GM18507 (cell line): ENCODE measurements around the gene TRAF6.
"Not testable (repeated sequence)": the region's sequence is repeated elsewhere in the genome, so short reads cannot be mapped to it uniquely, and the experiment has no call there.

Experiments used
- DNase-seq: peaks from one replicate; pipeline ENCODE4 v3.0.0; 2011; ENCODE audit warnings: low read depth; ENCODE audit not compliant: insufficient read length; ENCODE audit errors: extremely low spot score
- FAIRE-seq: peaks from 2 replicates; lab custom pipeline; 2011; peaks lifted over from hg19 to GRCh38; lab: Jason Lieb, UNC

Gene TRAF6

DNA sequence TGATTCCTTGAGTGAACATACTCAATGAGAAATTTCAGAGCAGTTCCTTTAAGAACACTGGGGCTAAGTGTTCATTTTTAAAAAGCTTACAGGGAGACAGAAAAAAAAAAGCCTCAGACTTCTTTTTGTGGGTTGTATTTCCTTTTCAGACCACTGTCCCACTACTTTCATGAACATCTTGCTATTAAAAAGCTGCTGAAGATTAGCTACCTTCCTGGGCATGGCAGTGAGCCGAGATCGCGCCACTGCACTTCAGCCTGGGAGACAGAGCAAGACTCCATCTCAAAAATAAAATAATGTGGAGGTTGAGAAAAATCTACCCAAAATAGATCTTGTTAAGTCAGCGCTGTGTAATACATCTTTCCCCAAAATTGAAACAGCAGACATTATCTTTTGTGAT, 10.8 kb downstream of the TRAF6 start:
- FAIRE-seq, result no peak
- no peak for DNase-seq

GRCh38 chr11:36498721-36499120, 11.4 kb downstream of the TRAF6 start:
- no peak for FAIRE-seq
- DNase-seq, result no peak

DNA sequence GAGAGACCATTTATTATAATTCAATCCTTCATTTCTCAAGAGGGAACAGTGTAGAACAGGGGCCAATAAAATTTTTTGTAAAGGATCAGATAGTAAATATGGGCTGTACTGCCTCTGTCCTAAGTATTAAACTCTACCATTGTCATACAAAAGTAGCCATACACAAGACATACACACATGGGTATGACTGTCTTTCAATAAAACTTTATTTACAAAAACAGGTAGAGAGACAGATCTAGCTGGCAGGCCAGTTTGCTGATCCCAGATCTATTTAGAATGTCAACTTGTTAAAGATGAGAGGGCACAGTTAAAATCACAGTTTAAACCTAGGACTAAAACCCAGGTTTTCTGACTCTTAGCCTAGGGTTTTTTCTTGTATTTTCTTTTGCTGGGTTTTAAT, 16.7 kb downstream of the TRAF6 start:
- DNase-seq (no peak), FAIRE-seq (no peak)

GRCh38 chr11:36492724-36493304, 17.3 kb downstream of the TRAF6 start:
- DNase-seq (no peak), FAIRE-seq (peak; percentile 82)

DNA sequence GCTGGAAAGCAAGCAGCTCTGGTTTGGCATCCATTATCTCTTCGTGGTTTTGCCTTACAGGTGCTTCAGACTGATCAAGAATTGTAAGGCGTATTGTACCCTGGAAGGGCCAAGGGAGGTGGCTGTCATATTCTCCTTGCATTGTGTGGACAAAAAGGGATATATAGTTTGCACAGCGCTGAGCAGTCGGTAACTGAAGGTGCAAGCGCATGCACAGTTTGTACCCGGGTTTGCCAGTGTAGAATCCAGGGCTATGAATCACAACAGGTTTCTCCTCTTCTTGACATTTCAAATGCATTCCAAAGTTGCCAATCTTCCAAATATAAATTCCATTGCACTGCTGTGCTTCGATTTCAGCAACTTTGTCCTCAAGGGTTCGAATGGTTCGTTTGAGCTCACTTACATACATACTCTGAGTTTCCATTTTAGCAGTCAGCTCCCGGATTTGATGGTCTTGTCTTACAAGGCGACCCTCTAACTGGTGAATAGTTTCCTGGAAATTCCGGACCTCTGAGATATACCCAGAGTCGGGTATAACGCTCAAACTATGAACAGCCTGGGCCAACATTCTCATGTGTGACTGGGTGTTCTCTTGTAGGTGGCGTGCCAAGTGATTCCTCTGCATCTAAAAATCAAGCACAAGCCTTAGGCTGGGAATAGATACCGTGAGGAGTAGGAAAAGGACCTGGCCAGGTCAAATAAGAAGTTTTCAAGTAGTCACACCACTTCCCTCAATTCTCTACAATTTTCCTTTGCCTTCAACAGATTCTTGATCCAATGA, 19.9 kb downstream of the TRAF6 start:
- DNase-seq, result no peak
- no peak for FAIRE-seq

DNA sequence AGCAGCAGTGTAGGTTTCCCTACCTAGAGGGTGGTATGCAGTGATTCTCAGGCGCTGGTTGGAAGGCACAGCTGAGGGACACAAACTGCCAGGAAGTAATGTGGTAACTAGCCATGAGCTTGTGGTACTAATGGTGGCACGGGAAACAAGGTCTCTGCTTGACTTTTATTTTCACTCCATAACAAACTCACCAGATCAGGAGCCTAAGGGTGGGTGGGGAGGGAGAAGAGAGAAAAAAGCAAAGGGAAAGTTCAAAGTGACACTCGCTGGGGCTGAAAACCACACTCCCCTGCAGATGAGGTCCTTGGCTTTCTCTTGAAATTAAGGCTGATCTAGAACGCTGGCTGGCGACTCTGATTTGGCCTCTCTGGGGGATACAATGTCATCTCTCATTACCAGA, 22.0 kb downstream of the TRAF6 start:
- no peak for FAIRE-seq
- DNase-seq, result no peak

DNA sequence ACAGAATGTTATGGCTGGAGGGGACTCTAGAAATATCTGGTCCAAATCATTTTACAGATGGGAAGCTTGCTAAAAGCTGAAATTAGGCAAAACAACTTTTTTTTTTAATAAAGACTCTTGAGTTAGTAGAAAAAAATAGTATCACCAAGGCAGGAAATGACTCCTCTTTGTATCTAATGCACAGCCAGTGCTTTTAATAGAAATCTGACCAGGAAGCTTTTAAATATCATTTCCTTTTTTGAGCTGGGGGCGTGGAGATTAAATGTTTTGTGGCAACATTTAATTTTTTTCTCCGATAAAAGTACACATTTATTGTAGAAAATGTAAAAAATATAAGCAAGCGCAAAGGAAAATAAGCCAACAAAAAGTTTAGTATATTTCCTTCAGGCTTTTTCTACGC, 22.5 kb downstream of the TRAF6 start:
- DNase-seq, result no peak
- no peak for FAIRE-seq

DNA sequence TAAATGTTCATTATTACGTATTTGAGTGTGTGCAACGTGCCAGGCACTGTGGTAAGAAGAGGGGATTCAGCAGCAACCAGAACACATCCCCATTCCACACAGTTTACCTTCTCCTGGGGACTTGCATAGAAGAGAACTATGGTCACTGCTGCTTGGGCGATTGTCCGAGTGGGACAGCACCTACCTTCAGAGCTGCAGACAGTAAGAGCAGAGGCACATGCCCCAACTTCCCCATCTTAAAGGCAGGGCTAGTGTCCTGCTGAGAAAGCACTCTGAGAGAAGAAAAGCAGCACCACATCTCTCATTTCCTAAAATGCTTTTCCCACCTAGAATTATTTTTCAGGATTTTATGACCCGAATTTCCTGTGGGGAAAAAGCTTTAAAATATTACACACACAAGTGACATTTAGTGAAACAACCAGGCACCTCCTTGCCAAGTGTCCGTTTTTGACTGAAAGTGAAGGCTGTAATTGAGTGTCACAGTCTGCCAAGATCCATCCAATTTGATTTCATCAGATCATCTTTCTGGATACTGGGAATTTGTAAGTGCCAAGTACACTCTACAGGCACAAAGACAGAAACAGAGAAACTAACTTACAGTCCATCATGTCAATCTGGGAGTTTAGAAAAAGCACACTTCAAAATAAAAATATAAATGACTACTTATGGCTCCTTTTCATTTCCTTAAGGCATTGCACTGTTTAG, 24.6 kb downstream of the TRAF6 start:
- FAIRE-seq (no peak), DNase-seq (no peak)

- not testable (repeated sequence) for FAIRE-seq, DNase-seq
Observed at GRCh38 chr11:36483042-36483441, 27.0 kb downstream of the TRAF6 start.

DNA sequence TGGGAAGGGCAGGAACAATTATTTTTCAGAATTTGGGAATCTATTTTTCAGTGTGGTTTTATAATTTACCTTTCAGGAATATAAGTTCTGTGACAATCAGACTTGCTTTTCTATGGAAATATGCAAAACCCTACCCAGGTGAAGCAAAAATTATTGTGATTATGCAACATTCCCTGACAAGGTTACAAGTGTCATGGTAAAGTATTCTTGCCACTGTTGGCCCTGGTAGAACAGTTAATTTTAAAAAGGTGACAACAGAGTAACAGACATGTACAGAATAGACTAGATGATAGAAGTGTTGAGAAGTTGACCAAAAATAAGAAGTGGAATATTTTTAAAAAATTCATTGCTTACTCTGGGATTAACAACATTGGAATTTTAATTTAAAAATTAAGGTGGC, 29.2 kb downstream of the TRAF6 start:
- DNase-seq (no peak), FAIRE-seq (no peak)

- FAIRE-seq (no peak), DNase-seq (no peak)
Observed at GRCh38 chr11:36478700-36479329, 31.3 kb downstream of the TRAF6 start.

DNA sequence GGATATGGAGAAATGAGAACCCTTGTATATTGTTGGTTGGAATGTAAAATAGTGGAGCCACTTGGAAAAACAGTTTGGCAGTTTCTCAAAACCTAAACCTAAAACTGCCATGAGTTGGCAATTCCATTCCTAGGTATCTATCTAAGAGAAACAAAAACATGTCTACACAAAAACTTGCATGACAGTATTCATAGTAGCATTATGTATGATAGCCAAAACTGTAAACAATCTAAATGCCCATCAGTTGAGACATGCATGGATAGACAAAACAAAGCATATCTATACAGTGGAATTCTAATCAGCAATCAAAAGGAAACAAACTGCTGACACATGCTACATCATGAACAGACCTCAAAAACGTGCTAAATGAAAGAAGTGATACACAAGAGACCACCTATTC, 34.9 kb downstream of the TRAF6 start:
- DNase-seq (no peak), FAIRE-seq (no peak)

GRCh38 chr11:36471577-36471976, 38.5 kb downstream of the TRAF6 start:
- no peak for DNase-seq
- no peak for FAIRE-seq

DNA sequence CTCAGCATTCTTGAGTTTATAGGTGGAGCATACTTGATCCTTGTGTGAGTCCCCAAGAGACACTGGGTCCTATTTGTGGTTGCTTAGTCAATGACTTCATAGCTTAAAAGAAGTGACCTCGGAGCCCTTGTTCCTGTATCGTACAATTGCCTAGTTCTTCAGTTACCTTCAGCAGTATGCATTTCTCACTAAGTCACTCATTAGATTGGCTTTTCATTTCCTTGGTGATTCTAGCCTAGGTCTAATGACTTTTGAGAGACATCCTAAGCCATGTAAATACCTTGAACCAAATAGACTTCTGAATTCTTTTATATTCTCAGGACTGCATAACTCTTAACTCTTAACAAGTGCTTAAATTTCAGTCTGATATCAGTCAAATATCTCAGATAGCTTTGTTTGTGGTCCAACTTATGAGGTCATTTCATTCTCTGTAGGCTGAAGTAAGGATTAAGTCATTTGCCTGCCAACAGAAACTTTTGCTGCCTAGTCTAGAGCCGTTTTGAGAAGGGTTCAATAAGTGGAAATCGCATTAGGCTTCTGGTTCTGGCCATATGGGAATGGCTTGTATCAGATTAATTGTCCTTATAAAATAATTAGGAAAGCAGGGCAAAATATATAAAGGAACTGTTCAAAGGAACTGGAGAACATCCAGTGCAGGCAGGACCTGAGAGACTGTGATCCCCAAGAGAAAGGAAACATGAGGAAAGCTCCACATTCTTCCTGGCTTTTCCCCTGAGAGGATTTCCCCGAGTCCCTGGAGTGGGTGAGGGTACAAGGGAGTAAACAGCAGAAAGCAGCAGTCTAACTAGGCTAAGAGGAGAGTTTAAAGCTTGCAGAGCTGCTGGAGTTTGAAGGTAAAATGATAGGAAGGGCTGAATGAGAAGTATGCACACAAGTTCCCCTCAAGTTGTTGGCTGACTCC, 39.9 kb downstream of the TRAF6 start:
- FAIRE-seq, result no peak
- DNase-seq, result no peak

- FAIRE-seq (no peak), DNase-seq (no peak)
Observed at GRCh38 chr11:36469063-36469462, 41.0 kb downstream of the TRAF6 start.

DNA sequence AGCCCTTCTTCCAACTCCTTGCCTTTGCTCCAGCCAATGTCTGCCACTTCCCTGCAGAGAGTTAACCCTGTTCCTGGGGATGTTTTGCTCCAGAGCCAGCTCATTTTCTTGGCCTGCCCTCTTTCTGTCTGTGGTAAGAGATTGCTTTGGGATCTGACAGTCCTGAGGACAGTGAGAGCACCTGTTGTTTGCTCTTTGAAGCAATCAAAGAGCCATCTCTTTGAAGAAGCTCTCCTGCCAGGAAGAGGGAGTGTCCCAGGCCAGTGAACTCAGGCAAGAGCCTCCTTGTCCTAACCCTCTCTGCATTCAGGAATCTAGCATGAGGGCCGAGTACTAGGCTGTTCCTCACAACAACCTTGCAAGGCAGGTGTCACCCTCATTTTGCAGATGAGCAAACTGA, 42.2 kb downstream of the TRAF6 start:
- FAIRE-seq (no peak), DNase-seq (no peak)

GRCh38 chr11:36467012-36467411, 43.1 kb downstream of the TRAF6 start:
- no peak for FAIRE-seq

GRCh38 chr11:36465449-36466163, 44.5 kb downstream of the TRAF6 start:
- DNase-seq (no peak), FAIRE-seq (no peak)

More at GRCh38 chr11:36467012-36467411, 43.1 kb downstream of the TRAF6 start:
- no peak for DNase-seq

DNA sequence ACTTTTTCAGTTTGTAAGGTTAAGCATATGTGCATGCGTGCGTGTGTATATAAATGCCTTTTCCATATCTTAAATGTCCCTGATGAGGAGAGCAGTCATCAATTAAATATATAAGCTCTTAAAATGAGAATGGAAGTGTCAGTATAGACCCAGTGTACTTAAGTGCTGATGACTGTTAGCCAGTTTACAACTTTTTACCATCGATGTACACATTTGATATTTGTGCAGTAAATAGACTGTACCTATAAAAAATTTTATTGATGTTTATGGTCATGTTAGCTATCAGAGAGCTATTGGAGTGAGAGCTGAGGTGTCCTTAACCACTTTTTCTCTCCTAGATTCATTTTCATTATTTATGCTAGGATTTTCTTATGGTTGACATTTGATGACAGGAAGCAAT, 45.4 kb downstream of the TRAF6 start:
- no peak for FAIRE-seq
- DNase-seq, result no peak
